ENCODE results near the gene SLC7A4.
"Not testable (repeated sequence)": the region's sequence is repeated elsewhere in the genome, so short reads cannot be mapped to it uniquely, and the experiment has no call there.

SLC7A4 gene

DNA sequence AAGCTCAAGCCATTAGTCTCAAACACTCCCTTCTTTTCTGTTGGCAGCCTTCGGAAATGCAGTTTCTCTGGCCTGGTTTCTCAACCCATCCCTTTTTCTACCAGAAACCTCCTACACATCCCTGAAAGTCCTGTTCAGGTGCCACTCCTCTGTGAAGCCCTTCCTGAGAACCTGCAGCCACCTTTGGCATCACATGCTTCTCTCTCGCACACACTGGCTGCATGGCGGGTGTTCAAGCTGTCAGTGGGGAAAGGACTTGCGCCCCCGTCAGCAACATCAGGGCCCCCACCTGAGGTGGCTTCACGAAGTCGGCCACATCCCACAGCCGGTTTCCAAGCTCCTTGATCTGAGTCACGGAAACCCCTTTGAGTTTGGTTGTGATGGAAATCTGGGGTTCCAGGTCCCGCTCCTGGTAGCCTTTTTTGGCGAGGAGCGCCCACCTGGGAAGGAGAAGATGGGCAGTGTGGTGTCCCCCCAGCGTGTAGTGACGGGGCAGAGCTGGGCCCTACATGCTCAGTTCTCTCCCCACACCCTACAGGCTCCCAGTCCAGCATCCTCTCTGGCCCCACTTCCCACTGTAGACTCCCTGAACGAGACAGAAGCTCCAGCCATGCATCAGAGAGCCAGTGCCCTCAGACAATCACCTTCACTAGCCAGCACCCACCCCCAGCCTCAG, 11.6 kb upstream of the SLC7A4 start:
- DNase-seq (ENCODE audit: low spot score) (no peak), FAIRE-seq (peak; percentile 93)

DNA sequence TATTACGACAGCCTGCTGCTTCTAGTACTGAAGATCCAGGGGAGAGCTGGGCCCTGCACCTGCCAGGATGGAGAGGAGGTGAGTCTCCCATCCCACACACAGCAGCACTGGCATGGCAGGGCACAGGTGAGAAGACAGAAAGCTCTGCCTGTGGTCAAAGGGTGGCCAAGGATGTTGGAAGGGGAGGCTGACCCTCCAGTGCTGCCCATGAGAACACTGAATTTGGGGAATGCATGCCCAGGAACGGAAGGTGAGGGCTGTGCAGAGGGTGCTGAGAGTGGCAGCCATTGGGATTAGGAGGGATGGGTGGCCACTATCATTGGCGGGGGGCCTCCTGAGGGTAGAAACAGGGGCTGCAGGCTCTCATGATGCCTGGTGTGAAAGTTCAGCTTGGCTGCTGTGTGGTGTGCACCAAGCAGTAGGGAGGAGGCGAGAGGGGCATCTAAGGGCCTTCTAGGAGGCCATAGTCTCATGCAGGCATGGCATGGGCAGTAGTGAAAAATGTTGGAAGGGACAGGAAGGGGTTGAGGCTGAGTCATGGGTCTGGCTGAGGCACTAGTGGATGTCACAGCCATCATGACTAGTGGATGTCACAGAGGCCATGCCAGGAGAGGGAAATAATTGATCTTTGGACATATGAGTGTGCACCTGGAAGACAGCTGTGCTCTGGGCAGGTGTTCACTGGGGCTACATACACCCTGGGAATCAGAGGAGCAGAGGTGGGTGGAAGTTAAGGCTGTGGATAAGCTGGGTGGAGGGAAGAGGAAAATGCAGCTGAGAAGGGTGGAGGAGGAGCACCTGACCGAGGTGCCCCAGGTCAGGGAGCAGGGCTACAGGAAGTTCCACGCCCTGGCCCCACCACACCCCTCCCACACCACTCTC, 10.9 kb upstream of the SLC7A4 start:
- peak; percentile 78 for FAIRE-seq
- DNase-seq (ENCODE audit: low spot score): no peak

DNA sequence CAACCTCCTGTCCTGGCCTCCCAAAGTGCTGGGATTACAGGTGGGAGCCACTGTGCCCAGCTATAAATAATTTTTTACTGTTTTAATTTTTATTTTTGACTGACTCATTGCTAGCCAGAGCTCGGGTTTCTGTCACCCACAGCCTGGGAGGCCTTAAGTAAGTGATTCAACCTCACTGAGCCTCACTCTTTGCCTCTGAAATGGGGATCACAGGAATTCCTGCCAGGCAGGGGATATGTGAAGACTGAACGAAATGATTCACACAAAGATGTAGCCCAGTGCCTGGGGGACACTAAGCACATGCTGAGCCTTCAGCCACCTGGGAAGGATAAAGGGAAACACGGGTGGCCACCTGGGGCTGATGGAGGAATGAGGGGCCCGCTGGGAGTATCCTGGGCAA, 9.6 kb upstream of the SLC7A4 start:
- FAIRE-seq (peak; percentile 96), DNase-seq (ENCODE audit: low spot score) (no peak)

DNA sequence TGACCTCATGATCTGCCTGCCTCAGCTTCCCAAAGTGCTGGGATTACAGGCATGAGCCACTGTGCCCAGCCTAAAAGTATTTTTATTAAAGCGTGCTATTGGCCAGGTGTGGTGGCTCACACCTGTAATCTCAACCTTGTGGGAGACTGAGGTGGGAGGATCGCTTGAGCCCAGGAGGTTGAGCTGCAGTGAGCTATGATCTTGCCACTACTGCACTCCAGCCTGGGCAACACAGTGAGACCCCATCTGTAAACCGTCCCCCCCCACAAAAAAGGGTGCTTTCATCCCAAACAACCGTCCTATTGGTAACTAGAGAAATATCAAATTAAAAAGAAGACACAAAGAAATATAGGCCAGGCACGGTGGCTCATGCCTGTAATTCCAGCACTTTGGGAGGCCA, 6.8 kb upstream of the SLC7A4 start:
- not testable (repeated sequence) for DNase-seq (ENCODE audit: low spot score)
- peak; percentile 79 for FAIRE-seq

DNA sequence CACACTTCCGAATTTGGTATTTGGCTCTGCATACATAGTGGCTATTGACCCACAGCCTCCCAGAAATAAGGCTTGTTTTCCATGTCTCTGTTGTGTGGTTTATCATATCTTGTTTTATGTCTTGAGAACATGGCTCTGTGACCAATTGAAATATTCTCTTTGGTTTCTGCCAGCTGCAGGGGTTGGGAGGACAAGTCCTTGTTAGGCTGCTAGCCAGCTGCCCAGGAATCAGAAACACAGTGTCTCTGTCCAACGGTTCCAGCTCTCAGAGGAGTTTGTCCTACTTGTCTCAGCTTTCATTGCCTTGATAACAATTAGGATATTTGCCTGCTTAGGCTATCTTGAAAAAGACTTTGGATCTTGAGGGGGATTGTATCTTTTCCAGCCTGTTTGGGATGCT, 6.0 kb upstream of the SLC7A4 start:
- no peak for DNase-seq (ENCODE audit: low spot score)
- FAIRE-seq: no peak

DNA sequence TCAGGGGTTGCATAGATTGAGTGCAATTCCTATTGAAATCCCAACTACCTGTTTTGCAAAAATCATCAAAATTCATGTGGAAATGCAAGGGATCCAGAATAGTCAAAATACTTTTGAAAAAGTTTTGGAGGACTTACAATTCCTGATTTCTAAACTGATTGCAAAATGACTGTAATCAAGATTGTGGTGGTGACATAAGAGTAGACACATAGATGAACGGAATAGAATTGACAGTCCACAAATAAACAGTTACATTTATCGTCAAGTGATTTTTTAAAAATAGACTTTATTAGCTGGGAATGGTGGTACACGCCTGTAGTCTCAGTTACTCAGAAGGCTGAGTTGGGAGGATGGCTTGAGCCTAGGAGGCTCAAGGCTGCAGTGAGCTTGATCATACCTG, 2.6 kb upstream of the SLC7A4 start:
- FAIRE-seq: no peak

DNA sequence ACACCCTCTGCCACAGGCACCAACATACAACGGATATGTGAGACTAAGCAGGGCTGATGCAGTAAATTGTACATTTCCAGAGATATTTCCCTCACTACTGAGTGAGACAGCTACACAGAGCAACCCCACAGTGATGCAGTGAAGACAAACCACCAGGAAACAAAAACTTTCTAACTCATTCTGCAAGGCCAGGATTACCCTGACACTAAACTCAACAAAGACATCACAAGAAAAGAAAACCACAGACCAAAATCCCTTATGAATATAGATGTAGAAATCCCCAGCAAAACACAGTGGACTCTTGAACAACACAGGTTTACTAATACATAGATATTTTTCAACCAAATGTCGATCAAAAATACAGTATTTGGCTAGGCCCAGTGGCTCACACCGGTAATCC, 1.5 kb upstream of the SLC7A4 start:
- FAIRE-seq (no peak), DNase-seq (ENCODE audit: low spot score) (no peak)

More for the DNA sequence above, 2.6 kb upstream of the SLC7A4 start:
- no peak for DNase-seq (ENCODE audit: low spot score)

DNA sequence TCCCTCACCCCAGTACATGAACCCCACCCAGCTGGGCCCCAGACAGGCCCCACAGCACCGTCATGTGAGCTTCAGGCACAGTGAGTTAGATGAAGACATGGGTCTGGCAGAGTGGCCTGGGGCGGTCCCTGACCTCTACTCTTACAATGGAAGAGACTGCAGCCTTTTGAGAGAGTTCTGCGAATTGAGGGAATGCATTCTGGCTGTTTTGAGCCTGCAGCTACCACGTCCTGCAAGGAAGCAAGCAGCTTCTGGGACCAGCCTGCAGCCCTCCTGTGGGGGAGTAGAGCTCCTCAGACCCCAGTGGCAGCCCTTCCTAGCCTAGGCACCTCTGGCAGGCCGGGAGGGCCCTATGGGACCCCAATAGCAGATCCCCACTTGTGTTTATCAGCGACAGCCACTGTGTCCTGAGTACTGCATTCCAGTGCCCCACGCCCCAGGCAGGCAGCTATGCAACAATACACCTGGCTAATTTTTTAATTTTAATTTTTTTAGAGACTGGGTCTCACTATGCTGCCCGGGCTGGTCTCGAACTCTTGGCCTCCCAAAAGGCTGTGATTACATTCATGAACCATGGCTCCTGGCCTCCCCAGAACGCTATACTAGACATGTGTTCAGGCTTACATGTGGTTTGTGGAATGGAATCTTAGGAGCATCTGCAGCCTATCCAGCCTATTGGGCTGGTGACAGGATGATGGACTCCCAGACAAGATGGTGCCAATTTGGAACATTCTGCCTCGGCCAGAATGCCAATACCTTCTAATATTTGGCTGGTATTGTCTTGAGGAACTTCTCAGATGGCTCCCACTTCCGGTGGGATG, 717 bp upstream of the SLC7A4 start:
- no peak for DNase-seq (ENCODE audit: low spot score)
- no peak for FAIRE-seq

DNA sequence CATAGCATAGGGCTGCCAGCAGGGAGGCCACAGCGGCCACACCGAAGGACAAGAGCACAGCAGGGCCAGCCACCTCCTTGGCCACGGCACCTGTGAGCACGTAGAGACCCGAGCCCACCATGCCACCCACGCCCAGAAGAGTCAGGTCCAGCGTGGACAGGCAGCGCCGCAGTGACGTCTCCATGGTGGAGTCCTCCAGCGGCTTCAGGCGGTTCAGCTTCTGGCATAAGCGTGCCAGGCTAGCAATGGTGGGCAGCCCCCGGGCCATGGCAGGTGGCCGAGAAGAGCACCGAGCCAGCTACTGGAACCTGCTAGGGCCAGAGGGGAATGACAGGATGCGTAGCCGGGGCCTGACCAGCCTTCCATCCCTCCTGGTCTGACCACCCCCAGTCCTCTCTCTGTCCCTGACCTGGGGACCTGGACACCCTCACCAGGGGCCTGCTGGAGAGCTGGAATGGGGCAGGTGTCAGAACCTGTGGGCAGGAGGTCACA, 770 bp downstream of the SLC7A4 start:
- FAIRE-seq: peak; percentile 77
- DNase-seq (ENCODE audit: low spot score): no peak

DNA sequence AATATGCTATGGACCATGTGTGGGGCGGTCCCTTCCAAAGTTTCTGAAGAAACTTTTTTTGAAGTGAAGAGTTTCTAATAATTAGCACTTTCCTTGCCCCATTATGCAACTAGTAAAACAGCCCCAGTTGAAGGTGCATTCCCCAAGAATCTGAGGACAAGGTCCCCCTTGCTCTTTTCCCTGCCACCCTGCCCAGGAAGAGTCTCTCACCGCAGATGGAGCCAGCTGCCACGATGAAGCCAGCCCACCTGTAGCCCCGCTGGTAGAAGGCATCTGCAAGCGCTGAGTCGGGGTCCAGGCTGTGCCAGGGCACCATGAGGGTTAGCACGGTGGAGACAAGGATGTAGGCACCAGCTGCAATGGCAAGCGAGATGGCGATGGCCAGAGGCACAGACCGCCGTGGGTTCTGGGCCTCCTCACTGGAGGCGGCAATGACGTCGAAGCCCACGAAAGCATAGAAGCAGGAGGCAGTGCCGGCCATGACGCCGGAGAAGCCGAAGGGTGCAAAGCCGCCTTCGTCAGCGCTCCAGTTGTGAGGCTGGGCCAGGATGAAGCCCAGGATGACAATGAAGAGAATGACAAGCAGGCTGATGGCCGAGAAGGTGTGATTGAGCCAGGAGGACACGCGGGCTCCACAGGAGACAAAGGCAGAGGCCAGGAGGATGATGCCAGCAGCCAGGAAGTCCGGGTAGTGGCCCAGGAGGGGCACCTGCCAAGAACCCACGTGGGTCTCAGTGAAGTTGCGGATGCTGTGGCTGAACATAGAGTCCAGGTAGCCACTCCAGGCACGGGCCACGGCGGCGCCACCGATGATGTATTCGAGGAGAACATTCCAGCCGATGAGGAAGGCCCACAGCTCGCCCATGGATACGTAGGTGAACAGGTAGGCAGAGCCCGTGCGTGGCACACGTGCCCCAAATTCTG, 1.5 kb downstream of the SLC7A4 start:
- FAIRE-seq: no peak
- no peak for DNase-seq (ENCODE audit: low spot score)

DNA sequence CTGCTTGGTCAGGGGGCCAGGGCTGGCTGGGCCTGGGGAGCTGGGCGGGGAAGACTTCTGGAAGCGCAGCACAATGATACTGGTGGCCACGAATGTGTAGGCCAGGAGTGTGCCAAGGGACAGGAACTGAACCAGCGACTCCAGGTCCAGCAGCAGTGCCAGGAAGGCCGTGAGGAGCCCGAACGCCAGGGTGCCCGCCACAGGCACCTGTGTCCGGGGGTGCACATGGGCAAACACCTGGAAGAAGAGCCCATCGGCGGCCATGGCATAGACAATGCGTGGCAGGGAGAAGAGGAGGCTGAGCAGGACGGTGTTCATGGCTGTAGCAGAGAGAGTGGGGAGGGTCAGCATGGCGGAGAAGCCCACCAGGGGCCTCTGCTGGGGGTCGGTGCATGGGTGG, 2.3 kb downstream of the SLC7A4 start:
- DNase-seq (ENCODE audit: low spot score) (no peak), FAIRE-seq (no peak)

DNA sequence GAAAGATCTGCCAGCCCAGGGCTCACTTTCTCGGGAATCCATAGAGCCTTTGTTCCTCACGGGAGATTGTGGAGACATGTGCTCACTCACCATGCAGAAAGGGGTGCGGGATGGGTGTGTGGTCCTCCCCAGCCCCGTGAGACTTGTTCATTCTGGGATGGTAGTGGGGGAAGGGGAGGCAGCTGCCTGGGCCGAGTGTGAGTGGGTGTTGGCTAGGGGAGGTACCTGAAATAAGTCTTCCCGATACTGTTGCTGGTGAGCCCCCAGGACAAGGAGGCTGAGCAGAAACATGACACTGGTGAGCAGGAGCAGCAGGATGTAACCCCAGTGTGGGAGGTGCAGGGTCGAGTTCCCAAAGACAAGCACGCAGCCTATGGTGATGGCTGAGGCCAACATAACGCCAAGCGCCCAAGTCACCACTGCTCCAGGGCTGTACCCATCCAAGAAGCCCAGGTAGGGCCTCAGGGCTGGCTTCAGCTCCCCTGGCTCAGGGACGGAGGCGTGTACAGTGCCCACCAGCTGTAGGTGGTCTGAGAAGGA, 2.8 kb downstream of the SLC7A4 start:
- DNase-seq (ENCODE audit: low spot score) (no peak), FAIRE-seq (peak; percentile 35)

DNA sequence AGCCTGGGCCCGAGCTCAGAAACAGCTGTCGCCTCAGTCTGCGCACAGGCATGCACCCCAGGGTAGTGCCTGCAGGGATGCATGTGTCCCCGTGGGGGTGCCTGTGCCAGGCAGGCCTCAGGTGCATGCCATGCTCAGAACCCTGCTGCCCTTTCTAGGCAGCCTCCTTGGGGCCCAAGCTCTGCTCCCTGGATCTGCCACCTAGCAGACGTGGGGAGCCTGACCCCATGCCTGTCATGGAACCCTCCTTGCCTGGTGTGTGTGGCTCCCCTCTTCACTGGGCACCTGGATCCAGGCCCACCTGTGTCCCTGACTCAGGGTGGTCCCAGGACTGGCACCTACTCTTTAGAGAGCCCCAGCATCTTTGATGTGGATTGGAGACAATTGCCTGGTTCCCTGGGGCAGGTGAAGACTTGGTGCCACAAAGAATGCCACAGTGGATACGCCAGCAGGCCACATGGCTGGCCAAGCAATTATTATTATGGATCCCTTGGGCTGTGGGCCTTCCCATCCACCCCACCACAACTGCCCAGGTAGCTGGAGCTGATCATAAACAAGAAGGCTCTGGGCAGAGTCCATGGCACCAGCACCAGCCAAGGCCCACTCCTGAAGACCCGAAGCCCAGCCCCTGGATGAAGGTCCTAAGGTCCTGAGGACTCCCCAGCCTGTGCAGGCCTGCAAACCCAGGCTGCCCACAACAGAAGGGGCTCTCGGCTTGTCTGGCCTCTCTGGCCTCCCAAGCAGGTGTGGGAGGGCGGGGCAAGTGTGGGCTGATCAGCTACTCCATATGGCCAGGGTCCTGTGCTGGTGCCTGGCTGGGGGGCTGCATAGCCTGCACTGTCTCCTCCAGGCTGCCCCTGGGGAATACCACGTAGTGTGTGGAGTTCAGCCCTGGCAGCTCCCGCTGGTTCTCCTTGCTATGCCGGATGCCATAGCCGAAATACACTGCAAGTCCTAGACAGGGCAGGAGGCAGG, 3.8 kb downstream of the SLC7A4 start:
- DNase-seq (ENCODE audit: low spot score): no peak
- peak; percentile 20 for FAIRE-seq

DNA sequence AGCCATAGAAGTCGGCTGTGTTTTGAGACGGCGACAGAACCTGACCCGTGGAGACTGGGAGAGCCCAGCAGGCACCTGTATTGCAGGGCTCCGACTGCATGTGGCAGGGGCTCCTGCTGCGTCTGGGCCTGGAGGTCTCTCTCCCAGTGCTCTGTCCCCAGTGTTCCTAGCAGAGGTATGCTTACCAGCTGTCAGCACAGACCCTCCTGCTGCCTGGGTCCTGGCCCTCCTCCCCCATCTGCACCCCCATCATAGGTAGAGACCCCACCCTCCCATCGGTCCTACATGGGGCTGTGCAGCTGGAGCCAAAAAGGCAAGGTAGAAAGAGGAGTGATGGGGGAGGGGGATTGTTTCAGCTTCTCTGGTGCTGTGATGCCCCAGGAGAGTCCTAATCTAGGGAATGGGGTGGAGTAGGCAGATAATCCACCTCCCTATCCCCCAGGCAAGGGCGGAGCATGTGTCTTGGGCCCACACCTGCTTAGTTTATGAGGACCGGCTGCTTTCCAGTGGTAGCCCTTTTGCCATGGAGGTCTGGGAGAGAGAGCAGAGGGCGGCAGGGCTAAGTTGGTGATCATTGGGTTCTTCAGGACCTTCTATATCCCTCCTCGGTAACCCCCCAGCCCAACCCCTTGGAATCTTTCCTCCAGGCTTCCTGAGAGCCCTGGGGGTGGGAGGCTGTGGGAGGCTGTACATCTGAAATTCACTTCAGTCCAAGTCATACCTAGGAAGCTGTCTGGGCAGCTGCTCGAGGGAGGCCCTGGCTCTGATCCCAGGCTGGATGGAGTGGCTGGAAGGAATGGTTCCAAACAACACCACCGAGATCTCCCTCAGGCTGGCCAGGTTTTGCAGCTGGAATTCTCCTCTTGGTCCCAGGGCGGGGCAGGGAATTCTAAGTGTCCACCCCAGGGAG, 5.3 kb downstream of the SLC7A4 start:
- DNase-seq (ENCODE audit: low spot score) (no peak), FAIRE-seq (peak; percentile 40)

DNA sequence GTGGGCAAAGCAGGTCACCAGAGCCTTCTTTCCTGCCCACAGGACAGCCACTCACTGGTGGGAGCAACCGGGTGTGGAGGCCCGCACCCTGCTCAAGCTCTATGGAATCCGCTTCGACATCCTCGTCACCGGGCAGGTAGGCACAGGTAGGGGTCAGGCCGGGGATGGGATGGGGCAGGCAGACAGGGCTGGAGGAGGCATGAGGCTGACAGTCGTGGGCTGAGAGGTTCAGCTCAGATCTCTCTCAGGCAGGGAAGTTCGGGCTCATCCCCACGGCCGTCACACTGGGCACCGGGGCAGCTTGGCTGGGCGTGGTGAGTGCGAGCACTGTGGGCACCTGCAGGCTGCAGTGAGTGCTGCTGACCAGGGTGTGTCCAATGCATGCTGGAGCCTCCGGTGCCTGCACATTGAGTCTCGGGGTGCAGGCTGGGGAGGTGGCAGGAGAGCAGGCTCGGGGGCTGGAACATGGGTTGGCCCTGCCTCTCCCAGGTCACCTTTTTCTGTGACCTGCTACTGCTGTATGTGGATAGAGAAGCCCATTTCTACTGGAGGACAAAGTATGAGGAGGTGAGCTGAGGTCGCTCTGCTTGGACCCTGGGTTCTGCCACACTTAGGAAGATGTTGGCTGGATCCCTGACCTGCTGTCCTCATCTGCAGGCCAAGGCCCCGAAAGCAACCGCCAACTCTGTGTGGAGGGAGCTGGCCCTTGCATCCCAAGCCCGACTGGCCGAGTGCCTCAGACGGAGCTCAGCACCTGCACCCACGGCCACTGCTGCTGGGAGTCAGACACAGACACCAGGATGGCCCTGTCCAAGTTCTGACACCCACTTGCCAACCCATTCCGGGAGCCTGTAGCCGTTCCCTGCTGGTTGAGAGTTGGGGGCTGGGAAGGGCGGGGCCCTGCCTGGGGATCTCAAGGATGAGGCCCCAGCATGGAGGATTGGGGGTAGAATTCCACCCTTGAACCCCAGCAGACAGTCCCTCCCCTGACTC, 6.3 kb downstream of the SLC7A4 start:
- no peak for DNase-seq (ENCODE audit: low spot score)
- FAIRE-seq: peak; percentile 86

DNA sequence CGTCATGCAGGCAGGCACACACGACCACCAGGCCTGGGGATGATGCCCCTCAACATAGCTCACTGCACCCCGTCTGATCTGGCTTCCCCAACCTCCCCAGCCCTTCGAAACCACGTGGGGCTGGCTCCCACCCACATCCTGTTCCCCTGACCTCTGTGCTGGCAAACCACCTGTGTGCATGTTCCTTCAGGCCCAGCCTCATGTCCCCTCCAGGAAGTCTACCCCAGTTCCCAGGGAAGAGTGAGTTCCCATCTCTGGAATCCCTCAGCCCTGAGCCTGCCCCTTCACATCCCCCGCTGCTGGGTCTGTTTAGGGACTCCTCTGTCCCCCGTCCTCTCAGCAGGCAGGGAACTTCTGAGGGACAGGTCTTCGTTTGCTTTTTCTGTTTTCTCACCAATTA, 7.1 kb downstream of the SLC7A4 start:
- FAIRE-seq: no peak
- no peak for DNase-seq (ENCODE audit: low spot score)
